NB4 (cell line): ENCODE data around the gene FA2H.

Experiments used
- DNase-seq: peaks from one replicate; pipeline ENCODE4 v3.0.0; 2010; ENCODE audit warnings: low read depth
- H3K4me3 ChIP-seq: one replicate; pipeline ENCODE4 v1.5.1; 2011; ENCODE audit warnings: mild to moderate bottlenecking, low read depth, low read length, moderate library complexity
- MYC ChIP-seq: IDR thresholded peaks from 2 replicates; pipeline ENCODE4 v1.6.1; 2011; ENCODE audit warnings: low read depth, low read length
- POLR2A ChIP-seq: IDR thresholded peaks from 2 replicates; pipeline ENCODE4 v1.6.1; 2011; ENCODE audit warnings: mild to moderate bottlenecking; ENCODE audit not compliant: insufficient read length; ENCODE audit errors: extremely low read depth
- TF ChIP-seq, protein P1 (sequence below): IDR thresholded peaks from 2 replicates; pipeline ENCODE4 v1.6.1; 2011; ENCODE audit warnings: low read depth, low read length
- TF ChIP-seq, protein P2 (sequence below): IDR thresholded peaks from one replicate; pipeline ENCODE4 v1.5.1; 2012; ENCODE audit warnings: low read depth, low read length

The FA2H gene

DNA sequence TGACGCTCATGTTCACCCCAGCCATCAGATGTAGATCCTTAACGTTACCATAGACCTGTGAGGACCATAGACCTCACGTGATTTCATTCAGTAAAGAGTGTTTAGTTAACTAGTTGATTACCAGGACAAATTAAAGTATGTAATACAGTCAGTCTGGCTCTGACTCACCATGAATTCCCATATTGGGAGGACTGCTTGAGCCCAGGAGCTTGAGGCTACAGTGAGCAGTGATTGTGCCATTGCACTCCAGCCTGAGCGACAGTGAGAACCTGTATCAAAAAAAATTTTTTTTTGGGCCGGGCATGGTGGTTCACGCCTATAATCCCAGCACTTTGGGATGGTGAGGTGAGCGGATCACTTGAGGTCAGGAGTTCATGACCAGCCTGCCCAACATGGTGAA, 13.5 kb upstream of the FA2H start:
- H3K4me3 ChIP-seq, result no peak overlapping the region
- TF ChIP-seq POLR2A (no peak), MYC (no peak)
- TF ChIP-seq, protein P1, sequence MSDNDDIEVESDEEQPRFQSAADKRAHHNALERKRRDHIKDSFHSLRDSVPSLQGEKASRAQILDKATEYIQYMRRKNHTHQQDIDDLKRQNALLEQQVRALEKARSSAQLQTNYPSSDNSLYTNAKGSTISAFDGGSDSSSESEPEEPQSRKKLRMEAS, result no peak
- TF ChIP-seq, protein P2, sequence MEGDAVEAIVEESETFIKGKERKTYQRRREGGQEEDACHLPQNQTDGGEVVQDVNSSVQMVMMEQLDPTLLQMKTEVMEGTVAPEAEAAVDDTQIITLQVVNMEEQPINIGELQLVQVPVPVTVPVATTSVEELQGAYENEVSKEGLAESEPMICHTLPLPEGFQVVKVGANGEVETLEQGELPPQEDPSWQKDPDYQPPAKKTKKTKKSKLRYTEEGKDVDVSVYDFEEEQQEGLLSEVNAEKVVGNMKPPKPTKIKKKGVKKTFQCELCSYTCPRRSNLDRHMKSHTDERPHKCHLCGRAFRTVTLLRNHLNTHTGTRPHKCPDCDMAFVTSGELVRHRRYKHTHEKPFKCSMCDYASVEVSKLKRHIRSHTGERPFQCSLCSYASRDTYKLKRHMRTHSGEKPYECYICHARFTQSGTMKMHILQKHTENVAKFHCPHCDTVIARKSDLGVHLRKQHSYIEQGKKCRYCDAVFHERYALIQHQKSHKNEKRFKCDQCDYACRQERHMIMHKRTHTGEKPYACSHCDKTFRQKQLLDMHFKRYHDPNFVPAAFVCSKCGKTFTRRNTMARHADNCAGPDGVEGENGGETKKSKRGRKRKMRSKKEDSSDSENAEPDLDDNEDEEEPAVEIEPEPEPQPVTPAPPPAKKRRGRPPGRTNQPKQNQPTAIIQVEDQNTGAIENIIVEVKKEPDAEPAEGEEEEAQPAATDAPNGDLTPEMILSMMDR, result no peak

DNA sequence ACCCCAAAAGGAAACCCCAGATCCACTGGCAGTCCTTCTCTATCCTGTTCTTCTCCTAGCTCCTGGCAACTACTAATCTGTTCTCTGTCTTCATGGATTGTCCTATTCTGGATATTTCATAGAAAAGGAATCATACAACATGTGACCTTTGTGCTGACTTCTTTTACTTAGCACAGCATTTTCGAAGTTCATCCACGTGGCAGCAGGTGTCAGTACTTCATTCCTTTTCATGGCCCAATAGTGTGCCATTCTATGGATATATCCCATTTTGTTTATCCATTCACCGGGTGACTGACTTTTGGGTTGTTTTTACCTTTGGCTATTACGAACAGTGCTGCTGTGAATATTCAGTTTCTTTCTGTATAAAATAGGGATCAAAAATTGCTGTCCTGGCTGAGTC, 10.4 kb upstream of the FA2H start:
- no peak for TF ChIP-seq MYC
- H3K4me3 ChIP-seq, result no peak overlapping the region
- DNase-seq, result no peak

More for the DNA sequence above, 13.5 kb upstream of the FA2H start:
- DNase-seq, result no peak

DNA sequence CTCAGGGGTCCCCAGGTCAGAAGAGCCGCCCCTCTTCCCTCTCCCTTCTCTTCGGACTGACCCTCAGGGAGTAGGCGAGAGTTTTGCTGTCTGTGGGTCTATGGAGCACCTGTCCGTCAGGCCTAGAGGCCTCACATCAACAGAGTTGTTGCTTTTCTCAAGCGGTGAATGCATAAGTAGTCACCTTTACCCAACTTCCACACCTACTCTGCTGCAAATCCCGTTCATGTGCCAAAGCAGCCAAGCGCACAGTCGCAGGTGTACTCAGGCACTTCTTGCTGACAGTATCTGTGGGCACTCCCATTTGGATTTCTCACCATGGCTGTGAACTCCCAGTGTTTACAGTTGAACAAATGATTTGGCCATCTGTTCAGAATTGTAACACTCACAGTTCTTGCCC, 4.0 kb upstream of the FA2H start:
- H3K4me3 ChIP-seq, result no peak overlapping the region
- TF ChIP-seq, protein P1, result no peak
- no peak for TF ChIP-seq POLR2A
- TF ChIP-seq MYC, result no peak
- TF ChIP-seq, protein P2, result no peak
- no peak for DNase-seq

DNA sequence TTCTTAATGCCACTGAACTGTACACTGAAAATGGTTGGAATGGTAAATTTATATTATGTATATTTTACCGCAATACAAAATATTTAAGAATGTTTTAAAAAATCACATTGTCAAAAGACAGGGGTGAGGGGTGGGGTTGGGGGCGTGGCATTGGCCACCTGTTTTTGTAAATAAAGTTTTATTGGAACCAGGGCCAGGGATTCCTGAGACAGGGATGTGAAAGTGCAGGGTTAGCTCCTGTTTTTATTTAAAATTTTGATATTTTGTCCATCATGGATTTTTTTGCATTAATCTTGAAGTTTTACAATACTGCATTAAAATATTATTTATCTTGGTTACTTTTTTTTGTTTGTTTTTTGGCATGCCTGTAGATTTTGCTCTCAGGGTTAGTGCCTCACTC, 2.3 kb upstream of the FA2H start:
- no peak overlapping the region for H3K4me3 ChIP-seq
- DNase-seq, result no peak
- TF ChIP-seq, protein P2, result no peak
- TF ChIP-seq POLR2A, result no peak
- no peak for TF ChIP-seq MYC
- TF ChIP-seq, protein P1, result no peak

DNA sequence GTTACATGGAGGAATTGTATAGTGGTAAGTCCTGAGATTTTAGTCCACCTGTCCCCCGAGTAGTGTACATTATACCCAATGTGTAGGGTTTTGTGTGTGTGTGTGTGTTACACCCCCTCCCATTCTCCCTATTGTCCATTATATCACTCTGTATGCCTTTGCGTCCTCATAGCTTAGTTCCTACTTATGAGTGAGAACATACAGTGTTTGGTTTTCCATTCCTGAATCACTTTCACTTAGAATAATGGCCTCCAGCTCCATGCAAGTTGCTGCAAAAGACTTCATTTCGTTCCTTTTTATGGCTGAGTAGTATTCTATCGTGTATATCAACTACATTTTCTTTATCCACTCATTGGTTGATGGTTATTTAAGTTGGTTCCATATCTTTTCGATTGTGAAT, 635 bp upstream of the FA2H start:
- TF ChIP-seq, protein P1, result no peak
- no peak for TF ChIP-seq MYC
- TF ChIP-seq, protein P2, result no peak
- TF ChIP-seq POLR2A, result no peak
- no peak for DNase-seq
- H3K4me3 ChIP-seq, result no peak overlapping the region

DNA sequence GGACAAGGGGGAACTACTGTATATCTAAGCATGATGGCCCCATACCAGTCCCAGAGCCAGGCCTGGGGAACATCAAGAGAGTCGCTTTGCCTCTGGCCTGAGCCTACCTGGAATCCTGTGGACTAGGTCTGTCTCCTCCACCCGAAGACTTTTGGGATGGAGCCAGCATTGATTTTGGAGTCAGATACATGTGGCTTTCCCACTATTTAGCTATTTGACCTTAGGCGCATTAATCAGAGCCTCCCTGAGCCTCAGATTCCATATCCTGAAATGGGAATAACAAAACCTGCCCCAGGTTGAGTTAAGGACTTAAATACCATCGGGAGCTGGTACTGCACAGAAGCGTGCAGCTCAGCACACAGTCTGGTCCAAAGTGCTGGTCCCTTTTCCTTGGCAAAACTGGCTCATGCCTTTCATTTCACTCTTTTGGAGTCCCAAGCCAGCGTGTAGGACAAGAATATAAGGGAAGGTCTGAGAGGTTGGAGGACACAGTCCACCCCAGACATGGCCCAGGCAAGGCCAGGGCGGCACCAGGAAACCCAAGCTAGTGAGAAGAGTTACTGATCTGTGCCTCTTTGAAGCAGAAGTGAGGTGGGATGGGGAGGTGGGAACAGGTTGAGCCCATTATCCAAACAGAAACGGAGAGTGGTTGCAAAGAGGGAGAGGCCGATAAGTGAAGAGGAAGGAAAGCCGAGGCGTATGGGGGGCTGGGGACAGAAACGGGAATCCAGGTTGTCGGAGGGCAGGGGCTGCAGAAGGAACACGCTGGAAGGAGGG, 986 bp downstream of the FA2H start:
- H3K4me3 ChIP-seq, result no peak overlapping the region
- TF ChIP-seq MYC (no peak), POLR2A (no peak)
- TF ChIP-seq, protein P2, result no peak
- TF ChIP-seq, protein P1, result no peak
- DNase-seq, result no peak
